Measurements from ENCODE around the gene FCHSD1.

GRCh38 chr5:141608557-141608956 lies 42.7 kb downstream of the FCHSD1 start:
- TF ChIP-seq CTCF (conservative IDR thresholded peaks at IDR 0.05; ENCODE audit: low read depth, low read length) (no peak), EZH2 (IDR thresholded peaks at IDR 0.05; ENCODE audit: low read length, unreplicated experiment) (no peak)

Data from PC-3 (cell line).